ENCODE data around the gene GALNT15. TPM values are rescaled to one million over a fixed set of nuclear protein-coding genes. Genes with fewer than 3 reads are reported as not detected.

GALNT15 gene
- total RNA-seq, 1 experiment from 2014 or later: not detected

DNA sequence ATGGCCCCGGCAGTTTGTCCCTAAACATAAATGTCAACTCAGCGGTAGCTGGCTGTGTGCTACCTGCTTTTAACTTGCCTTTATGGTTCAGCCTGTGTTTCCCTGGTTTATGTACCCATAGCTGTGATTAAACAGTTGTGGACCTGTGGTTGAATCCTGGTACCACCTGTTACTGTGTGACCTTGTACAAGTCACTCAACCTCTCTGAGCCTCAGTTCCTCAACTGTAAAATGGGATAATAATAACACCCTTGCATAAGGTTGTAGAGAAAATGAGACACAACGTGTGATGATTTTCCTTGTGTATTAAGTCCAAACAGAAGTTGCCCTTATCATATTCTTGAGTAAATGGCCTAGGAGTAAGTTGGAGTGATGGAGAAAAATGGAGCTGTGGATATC, 6.3 kb downstream of the GALNT15 start:
- no peaks in the 10 kb centered on the region for H4K20me1 ChIP-seq (ENCODE audit: insufficient read depth)
- intact Hi-C loops (cut with micrococcal nuclease; ENCODE audit: unreplicated experiment): no loop called here
- no TSS peak for BruUV-seq (replicated peaks)
- H3K4me1 ChIP-seq (replicated peaks; ENCODE audit: insufficient read depth): no peaks in the 10 kb centered on the region
- no peaks in the 10 kb centered on the region for H3K9me3 ChIP-seq (ENCODE audit: insufficient read depth, low read depth)
- H3K27me3 ChIP-seq (ENCODE audit: insufficient read depth, low read depth): peaks cover 3% of the 10 kb centered on the region; the same call in 1 of the 2 replicates
- no peaks in the 10 kb centered on the region for H3K79me2 ChIP-seq (ENCODE audit: low read depth)
- DNase-seq: no peak
- POLR2A ChIA-PET (ENCODE audit: unreplicated experiment): no interaction called here
- no peak for TF ChIP-seq EZH2 (IDR thresholded peaks at IDR 0.05; ENCODE audit: low read depth)
- no peak for TF ChIP-seq CTCF (conservative IDR thresholded peaks at IDR 0.05)
- H3K4me3 ChIP-seq: no peak overlapping the region
- no peaks in the 10 kb centered on the region for H3K9me2 ChIP-seq (ENCODE audit: insufficient read depth)
- no peak overlapping the region for H3K4me2 ChIP-seq
- H3F3A ChIP-seq (ENCODE audit: insufficient read depth, low read depth): no peaks in the 10 kb centered on the region
- H3K36me3 ChIP-seq (ENCODE audit: low read depth): no peaks in the 10 kb centered on the region
- H3K27ac ChIP-seq: no peak overlapping the region
- H2AFZ ChIP-seq: no peak overlapping the region
- CTCF ChIA-PET: no interaction called here

GRCh38 chr3:16181361-16181760, 6.9 kb downstream of the GALNT15 start:
- no peaks in the 10 kb centered on the region for H4K20me1 ChIP-seq (ENCODE audit: insufficient read depth)
- no peaks in the 10 kb centered on the region for H3K4me1 ChIP-seq (replicated peaks; ENCODE audit: insufficient read depth)
- H3K4me3 ChIP-seq: no peak overlapping the region
- no peaks in the 10 kb centered on the region for H3K9me3 ChIP-seq (ENCODE audit: insufficient read depth, low read depth)
- TF ChIP-seq CTCF (conservative IDR thresholded peaks at IDR 0.05) (no peak), EZH2 (IDR thresholded peaks at IDR 0.05; ENCODE audit: low read depth) (no peak)
- H3K27ac ChIP-seq: no peak overlapping the region
- no TSS peak for BruUV-seq (replicated peaks)
- intact Hi-C loops (cut with micrococcal nuclease; ENCODE audit: unreplicated experiment): no loop called here
- ChIA-PET CTCF (interaction anchor here (0.6 kb wide), 1 partner anchor 132 kb away, joined by 4 read pairs; no protein-coding TSS in a partner anchor), POLR2A (ENCODE audit: unreplicated experiment) (interaction anchor here (0.7 kb wide), 1 partner anchor 97 kb away, joined by 6 read pairs; no protein-coding TSS in a partner anchor)
- H2AFZ ChIP-seq: no peak overlapping the region
- no peak for DNase-seq
- no peaks in the 10 kb centered on the region for H3K27me3 ChIP-seq (ENCODE audit: insufficient read depth, low read depth)
- H3F3A ChIP-seq (ENCODE audit: insufficient read depth, low read depth): no peaks in the 10 kb centered on the region
- H3K36me3 ChIP-seq (ENCODE audit: low read depth): no peaks in the 10 kb centered on the region
- no peaks in the 10 kb centered on the region for H3K79me2 ChIP-seq (ENCODE audit: low read depth)
- H3K9me2 ChIP-seq (ENCODE audit: insufficient read depth): no peaks in the 10 kb centered on the region
- H3K4me2 ChIP-seq: no peak overlapping the region

DNA sequence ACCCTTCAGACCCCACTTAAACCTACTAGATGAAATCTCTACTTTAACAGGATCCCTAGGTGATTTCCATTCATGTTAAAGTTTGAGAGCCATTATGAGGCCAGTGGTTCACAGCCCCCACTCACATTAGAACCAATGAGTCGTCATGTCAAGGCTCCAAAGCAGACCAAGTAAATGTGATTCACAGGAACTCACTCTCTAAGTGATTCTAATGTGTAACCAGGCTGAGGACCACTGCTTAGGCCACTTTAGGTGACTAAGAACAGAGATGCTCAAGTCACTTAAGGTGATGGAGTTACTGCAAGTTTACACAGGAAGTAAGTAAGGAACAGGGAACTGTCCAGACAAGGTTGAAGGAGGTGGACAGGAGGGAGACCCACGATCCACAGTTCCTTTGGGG, 7.7 kb downstream of the GALNT15 start:
- TF ChIP-seq EZH2 (IDR thresholded peaks at IDR 0.05; ENCODE audit: low read depth): no peak
- no peak for TF ChIP-seq CTCF (conservative IDR thresholded peaks at IDR 0.05)
- Histone ChIP-seq H3F3A (ENCODE audit: insufficient read depth, low read depth) (no peaks in the 10 kb centered on the region), H3K9me3 (ENCODE audit: insufficient read depth, low read depth) (no peaks in the 10 kb centered on the region), H2AFZ (no peak overlapping the region), H3K27ac (no peak overlapping the region), H3K4me3 (no peak overlapping the region), H3K9me2 (ENCODE audit: insufficient read depth) (no peaks in the 10 kb centered on the region), H4K20me1 (ENCODE audit: insufficient read depth) (no peaks in the 10 kb centered on the region), H3K79me2 (ENCODE audit: low read depth) (no peaks in the 10 kb centered on the region), H3K4me2 (no peak overlapping the region), H3K4me1 (replicated peaks; ENCODE audit: insufficient read depth) (no peaks in the 10 kb centered on the region), H3K27me3 (ENCODE audit: insufficient read depth, low read depth) (no peaks in the 10 kb centered on the region), H3K36me3 (ENCODE audit: low read depth) (no peaks in the 10 kb centered on the region)
- DNase-seq: no peak
- ChIA-PET POLR2A (ENCODE audit: unreplicated experiment) (interaction anchor here (0.7 kb wide), 1 partner anchor 98 kb away, joined by 6 read pairs; no protein-coding TSS in a partner anchor), CTCF (no interaction called here)
- no TSS peak for BruUV-seq (replicated peaks)
- intact Hi-C loops (cut with micrococcal nuclease; ENCODE audit: unreplicated experiment): no loop called here
